ENCODE data around the gene MYEF2.

Gene MYEF2

DNA sequence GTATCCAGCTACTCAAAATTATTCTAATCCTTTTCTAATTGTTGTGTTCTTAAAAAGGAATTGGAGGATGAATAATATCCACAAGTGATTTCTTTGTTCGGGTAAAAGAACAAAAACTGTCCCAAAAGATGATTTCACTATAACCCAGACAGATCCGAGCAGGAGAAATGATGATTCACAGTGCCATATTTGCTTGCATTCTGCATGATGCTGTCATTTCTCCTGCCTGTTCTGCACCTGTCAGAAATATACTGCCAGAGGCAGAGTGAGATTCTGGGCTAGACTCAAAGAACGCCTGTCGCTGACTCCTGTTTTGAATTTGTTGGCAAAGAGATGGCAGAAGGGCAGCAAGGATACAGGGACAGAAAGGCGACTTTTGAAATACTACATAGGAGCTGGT is 92.0 kb downstream of the MYEF2 start:
- no peak for DNase-seq

DNA sequence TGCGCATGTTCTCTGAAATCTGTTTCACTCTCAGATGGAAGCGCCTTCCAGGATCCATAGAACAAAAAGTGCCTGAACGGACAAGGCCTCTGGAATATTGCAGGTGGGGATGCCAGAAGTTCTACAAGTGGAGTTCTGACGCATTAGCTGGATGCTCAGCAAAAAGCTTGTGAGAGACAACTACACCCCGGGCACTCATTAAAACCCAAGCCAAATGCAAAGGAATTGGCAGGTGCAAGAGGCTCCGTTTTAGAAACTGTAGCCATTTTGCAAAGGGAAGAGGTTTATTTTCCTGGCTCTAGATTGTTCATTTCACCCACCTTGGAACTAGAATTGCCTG is 92.5 kb downstream of the MYEF2 start:
- no peak for DNase-seq

DNA sequence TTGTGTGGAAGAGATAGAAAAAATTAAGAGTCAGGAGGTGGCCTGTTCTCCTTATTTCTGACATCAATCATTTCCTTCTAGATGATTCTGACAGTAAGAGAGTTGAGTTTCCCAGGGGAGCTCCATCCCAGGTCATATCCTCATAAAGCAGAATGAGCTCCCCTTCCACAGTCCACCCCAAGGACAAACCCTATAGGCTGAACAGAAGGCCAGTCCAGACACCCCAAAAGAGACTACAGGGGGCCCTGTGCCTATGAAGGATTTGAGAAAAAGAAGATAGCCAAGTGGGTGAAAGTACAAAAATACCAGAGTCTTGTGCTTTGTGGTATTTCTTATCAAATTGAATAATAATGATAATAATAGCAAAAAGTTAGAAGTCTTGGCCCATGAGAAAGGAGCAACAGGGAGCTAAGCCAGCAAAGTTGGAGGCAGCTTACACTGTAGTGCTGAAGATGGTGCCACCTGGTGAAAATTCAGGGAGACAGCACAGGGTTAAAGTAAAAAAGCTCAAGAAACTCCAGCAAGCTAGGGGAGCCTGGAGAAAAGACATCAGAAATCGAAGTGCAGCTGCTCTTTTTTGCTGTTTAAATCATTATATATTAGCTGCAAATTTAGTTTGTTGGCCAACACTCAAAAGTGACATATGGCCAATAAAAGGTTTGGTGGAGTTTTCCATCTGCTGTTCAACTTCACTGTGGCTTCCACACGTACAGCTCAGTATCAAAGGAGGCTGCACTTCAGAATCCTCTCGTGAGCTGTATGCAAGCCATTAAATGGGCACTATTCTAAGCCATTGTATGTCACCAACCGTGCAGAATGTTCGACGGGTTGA is 93.1 kb downstream of the MYEF2 start:
- no peak for DNase-seq
